ENCODE results near the gene REEP6.

REEP6 gene

GRCh38 chr19:1491114-1491848, at the start of gene REEP6:
Gene REEP6 (plus strand): TSS chr19:1491181. CDS start chr19:1491270, 89 bp downstream.
- DNase-seq (ENCODE audit: low read depth) = no peak
- H3K4me3 ChIP-seq (ENCODE audit: low read depth, low read length) = peak within 1 kb of the TSS; percentile 65
- no peak for TF ChIP-seq CTCF (conservative IDR thresholded peaks at IDR 0.05; ENCODE audit: low read depth, low read length)

GRCh38 chr19:1441677-1442438, 49.1 kb upstream of the REEP6 start:
- no peak overlapping the region for H3K4me3 ChIP-seq (ENCODE audit: low read depth, low read length)
- no peak for DNase-seq (ENCODE audit: low read depth)
- TF ChIP-seq CTCF (conservative IDR thresholded peaks at IDR 0.05; ENCODE audit: low read depth, low read length) = no peak

GRCh38 chr19:1445185-1445931, 45.6 kb upstream of the REEP6 start:
- TF ChIP-seq CTCF (conservative IDR thresholded peaks at IDR 0.05; ENCODE audit: low read depth, low read length) = peak; percentile 46
- peak; percentile 53 for DNase-seq (ENCODE audit: low read depth)
- H3K4me3 ChIP-seq (ENCODE audit: low read depth, low read length) = peak overlapping the region; percentile 37

- no peak for DNase-seq (ENCODE audit: low read depth)
- peak overlapping the region; percentile 22 for H3K4me3 ChIP-seq (ENCODE audit: low read depth, low read length)
- no peak for TF ChIP-seq CTCF (conservative IDR thresholded peaks at IDR 0.05; ENCODE audit: low read depth, low read length)
Measured at GRCh38 chr19:1445932-1446712, 44.9 kb upstream of the REEP6 start.

- H3K4me3 ChIP-seq (ENCODE audit: low read depth, low read length) = no peak overlapping the region
- TF ChIP-seq CTCF (conservative IDR thresholded peaks at IDR 0.05; ENCODE audit: low read depth, low read length) = no peak
- DNase-seq (ENCODE audit: low read depth) = no peak
Measured at GRCh38 chr19:1446713-1447481, 44.1 kb upstream of the REEP6 start.

GRCh38 chr19:1447504-1447903, 43.5 kb upstream of the REEP6 start:
- no peak for DNase-seq (ENCODE audit: low read depth)
- TF ChIP-seq CTCF (conservative IDR thresholded peaks at IDR 0.05; ENCODE audit: low read depth, low read length) = no peak
- no peak overlapping the region for H3K4me3 ChIP-seq (ENCODE audit: low read depth, low read length)
